GM20000 (cell line): ENCODE data around the gene MYO5B.

ENCODE experiments used
- DNase-seq: peaks from one replicate; pipeline ENCODE4 v3.0.0; 2012; ENCODE audit warnings: low spot score
- CTCF ChIP-seq: IDR thresholded peaks from 2 replicates; pipeline ENCODE4 v1.5.1; 2012; ENCODE audit warnings: mild to moderate bottlenecking, control low read depth; ENCODE audit errors: extremely low read depth, missing control alignments

Gene MYO5B

GRCh38 chr18:49988733-49989132, 206.2 kb downstream of the MYO5B start:
- no peak for DNase-seq
- TF ChIP-seq CTCF, result no peak

GRCh38 chr18:49988101-49988500, 206.8 kb downstream of the MYO5B start:
- DNase-seq, result no peak
- no peak for TF ChIP-seq CTCF

GRCh38 chr18:49985236-49985635, 209.7 kb downstream of the MYO5B start:
- DNase-seq, result no peak
- no peak for TF ChIP-seq CTCF

DNA sequence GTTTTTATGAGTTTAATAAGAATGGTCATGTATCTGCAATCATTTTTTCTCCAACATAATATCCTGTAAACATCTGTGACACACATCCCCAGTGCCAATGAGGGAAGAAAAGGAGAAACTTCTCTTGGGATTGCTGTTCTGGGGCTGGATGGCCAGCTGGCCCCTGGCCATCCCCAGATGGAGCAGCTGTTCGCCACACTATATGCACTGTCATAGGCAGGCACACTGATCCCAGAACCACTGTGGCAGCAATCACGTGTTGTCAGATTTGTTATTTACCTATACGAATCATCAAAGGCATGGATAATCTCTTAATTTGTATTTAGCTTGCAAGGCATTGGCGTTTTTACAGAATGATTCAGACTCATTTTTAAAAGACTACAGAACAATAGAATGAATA, 214.1 kb downstream of the MYO5B start:
- no peak for TF ChIP-seq CTCF
- no peak for DNase-seq

GRCh38 chr18:49976795-49977560, 218.0 kb downstream of the MYO5B start:
- DNase-seq, result no peak
- no peak for TF ChIP-seq CTCF

DNA sequence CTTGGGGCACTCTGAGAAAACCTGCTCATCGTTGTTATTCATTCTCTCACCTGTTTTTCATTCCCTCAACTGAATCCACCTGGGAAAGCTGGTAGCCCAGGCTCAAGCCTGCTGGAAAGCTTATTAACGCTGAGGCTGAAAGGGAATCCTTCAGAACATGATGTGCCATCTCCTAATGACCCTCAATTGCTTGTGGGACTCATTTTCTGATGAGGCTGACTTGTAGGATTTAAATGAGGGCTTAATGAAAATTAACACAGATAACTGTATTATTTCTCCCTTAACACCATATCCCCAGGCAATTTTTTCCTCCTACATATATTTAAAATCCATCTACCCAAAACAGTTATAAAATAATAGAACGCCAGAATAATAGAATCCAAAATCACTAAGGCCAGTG, 218.9 kb downstream of the MYO5B start:
- TF ChIP-seq CTCF, result no peak
- no peak for DNase-seq

DNA sequence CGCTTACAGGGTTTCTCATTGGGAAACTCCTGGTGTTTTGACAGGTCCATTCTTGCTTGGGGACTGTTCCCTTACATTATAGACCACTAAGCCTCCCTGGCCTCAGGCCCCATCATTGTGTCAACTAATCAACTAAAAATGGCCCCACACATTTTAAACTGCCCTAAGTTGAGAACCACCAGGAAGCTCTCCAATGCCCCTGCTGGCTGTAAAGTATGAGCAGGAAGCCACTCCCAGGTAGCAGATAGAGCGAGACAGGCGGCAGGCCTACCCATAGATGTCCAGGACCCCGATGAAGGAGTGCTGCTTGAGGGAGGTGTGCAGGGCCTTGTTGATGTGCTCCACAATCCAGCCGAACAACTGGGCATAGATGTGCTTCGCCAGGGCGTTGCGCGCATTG, 220.9 kb downstream of the MYO5B start:
- no peak for DNase-seq
- no peak for TF ChIP-seq CTCF
